GM12878 (cell line): ENCODE data around the gene VEZF1. TPM values are rescaled to one million over a fixed set of nuclear protein-coding genes. Genes with fewer than 3 reads are reported as not detected.

Experiments
- ASH2L ChIP-seq: fragments of 300-600, 200-600 bp; sonication (generic); IDR thresholded peaks from 2 replicates; pipeline ENCODE4 v1.6.1; 2017; ENCODE audit warnings: low read depth, mild to moderate bottlenecking, borderline replicate concordance
- CBFB ChIP-seq: IDR thresholded peaks from 2 replicates; pipeline ENCODE4 v1.6.1; 2016; ENCODE audit warnings: antibody characterized with exemption, low read depth
- CEBPB ChIP-seq, 2 experiments: fragments of 150-350 bp in 1 of 2; IDR thresholded peaks; 2 replicates each; pipeline ENCODE4 v1.6.1; 2012 to 2014; ENCODE audit warnings: low read depth in 2 of 2, low read length in 2 of 2, borderline replicate concordance in 1 of 2, inconsistent platforms in 1 of 2
- CREB1 ChIP-seq: IDR thresholded peaks from 2 replicates; pipeline ENCODE4 v1.6.1; 2012; ENCODE audit warnings: low read depth, mild to moderate bottlenecking, inconsistent platforms
- E2F4 ChIP-seq: IDR thresholded peaks from 2 replicates; pipeline ENCODE4 v1.6.1; 2012; ENCODE audit warnings: low read depth, low read length, improper control_type of control experiment
- EGR1 ChIP-seq, 2 experiments: IDR thresholded peaks; 1 replicate in 1 of 2; 2 replicates in 1 of 2; pipeline ENCODE4 v1.6.1; 2011 to 2012; ENCODE audit warnings: low read depth in 2 of 2, low read length in 2 of 2, borderline replicate concordance in 1 of 2, mild to moderate bottlenecking in 1 of 2, moderate library complexity in 1 of 2
- ESRRA ChIP-seq: IDR thresholded peaks from 2 replicates; pipeline ENCODE4 v1.6.1; 2012; ENCODE audit warnings: mild to moderate bottlenecking, low read length, improper control_type of control experiment
- ETV6 ChIP-seq, 2 experiments: fragments of 450-650 bp in 1 of 2; IDR thresholded peaks in 1 of 2; conservative IDR thresholded peaks in 1 of 2; 2 replicates each; pipeline ENCODE4 v1.6.1; 2014; ENCODE audit warnings: antibody characterized with exemption in 1 of 2, borderline replicate concordance in 1 of 2, low read depth in 1 of 2, mild to moderate bottlenecking in 1 of 2, moderate library complexity in 1 of 2
- JUNB ChIP-seq: IDR thresholded peaks from 2 replicates; pipeline ENCODE4 v1.6.1; 2016; ENCODE audit warnings: antibody characterized with exemption, mild to moderate bottlenecking
- LARP7 ChIP-seq: fragments of 450-650 bp; IDR thresholded peaks from 2 replicates; pipeline ENCODE4 v1.6.1; 2017; ENCODE audit warnings: mild to moderate bottlenecking
- MTA3 ChIP-seq: IDR thresholded peaks from 2 replicates; pipeline ENCODE4 v1.6.1; 2012; ENCODE audit warnings: low read length, inconsistent platforms, borderline replicate concordance
- MYB ChIP-seq: fragments of 150-350 bp; IDR thresholded peaks from 2 replicates; pipeline ENCODE4 v1.6.1; 2014; ENCODE audit warnings: mild to moderate bottlenecking, low read depth, low read length, borderline replicate concordance
- POLR2AphosphoS5 ChIP-seq: IDR thresholded peaks from 2 replicates; pipeline ENCODE4 v1.6.1; 2011; ENCODE audit warnings: mild to moderate bottlenecking, low read length, inconsistent platforms
- RUNX3 ChIP-seq: IDR thresholded peaks from 2 replicates; pipeline ENCODE4 v1.6.1; 2012; ENCODE audit warnings: low read length, inconsistent platforms
- SIN3A ChIP-seq: IDR thresholded peaks from 2 replicates; pipeline ENCODE4 v1.6.1; 2012; ENCODE audit warnings: low read depth, low read length, improper control_type of control experiment
- SIX5 ChIP-seq: IDR thresholded peaks from 2 replicates; pipeline ENCODE4 v1.6.1; 2011; ENCODE audit warnings: mild to moderate bottlenecking, low read depth, low read length, moderate library complexity; ENCODE audit not compliant: severe bottlenecking
- SREBF1 ChIP-seq: IDR thresholded peaks from 2 replicates; pipeline ENCODE4 v1.6.1; 2012; ENCODE audit warnings: mild to moderate bottlenecking, low read length
- STAT3 ChIP-seq: IDR thresholded peaks from 2 replicates; pipeline ENCODE4 v1.6.1; 2011; ENCODE audit warnings: low read depth, low read length, improper control_type of control experiment
- TCF12 ChIP-seq: IDR thresholded peaks from 2 replicates; pipeline ENCODE4 v1.6.1; 2011; ENCODE audit warnings: low read depth, mild to moderate bottlenecking, low read length
- ZNF217 ChIP-seq: fragments of 450-650 bp; IDR thresholded peaks from 2 replicates; pipeline ENCODE4 v1.6.1; 2017; ENCODE audit warnings: antibody characterized with exemption, mild to moderate bottlenecking
- ZNF384 ChIP-seq: IDR thresholded peaks from 2 replicates; pipeline ENCODE4 v1.6.1; 2012; ENCODE audit warnings: low read depth, mild to moderate bottlenecking, low read length, improper control_type of control experiment, borderline replicate concordance
- ZNF622 ChIP-seq: fragments of 450-650 bp; IDR thresholded peaks from 2 replicates; pipeline ENCODE4 v1.6.1; 2017; ENCODE audit warnings: mild to moderate bottlenecking, inconsistent platforms
- ZSCAN29 ChIP-seq: fragments of 450-650 bp; IDR thresholded peaks from 2 replicates; pipeline ENCODE4 v1.6.1; 2017; ENCODE audit warnings: mild to moderate bottlenecking, moderate library complexity
- polyA plus RNA-seq, 11 experiments: library from polyadenylated mRNA; depleted of rRNA in 4 of 11; unstranded in 6 of 11; stranded (reverse) in 5 of 11; fragments of >200 nt; fragmentation: Nextera tagmentation in 4 of 11; fragmentation: Illumina TruSeq in 1 of 11; extraction: Ambion mirVana in 4 of 11; extraction: Trizol in 1 of 11; gene quantifications; 1 replicate in 1 of 11; 2 replicates in 10 of 11; pipeline versions ENCODE4 v1.2.1 to v1.2.3, GENCODE V29; 2011 to 2016; ENCODE audit warnings: inconsistent platforms in 2 of 11, missing spikeins in 2 of 11, low read depth in 1 of 11
- total RNA-seq, 4 experiments: library from RNA; depleted of rRNA in 3 of 4; stranded (reverse); fragments of >200 nt in 3 of 4; fragmentation: Illumina TruSeq in 1 of 4; extraction: Trizol in 1 of 4; gene quantifications; 2 replicates each; pipeline versions ENCODE4 v1.2.1 to v1.2.3, GENCODE V29; 2013 to 2021
- TF ChIP-seq, protein P1 (sequence below): fragments of 450-650 bp; IDR thresholded peaks from 2 replicates; pipeline ENCODE4 v1.6.1; 2017; ENCODE audit warnings: mild to moderate bottlenecking
- TF ChIP-seq, protein P2 (sequence below): IDR thresholded peaks from 2 replicates; pipeline ENCODE4 v1.6.1; 2011; ENCODE audit warnings: mild to moderate bottlenecking, low read depth, low read length, moderate library complexity; ENCODE audit not compliant: insufficient replicate concordance
- TF ChIP-seq, protein P3 (sequence below): fragments of 450-650 bp; IDR thresholded peaks from 2 replicates; pipeline ENCODE4 v1.6.1; 2017; ENCODE audit warnings: mild to moderate bottlenecking, low read depth, inconsistent platforms; ENCODE audit not compliant: poor library complexity, severe bottlenecking

The VEZF1 gene
- total and polyA plus RNA-seq, 10 of the 15 experiments (the other 5 are each of a cell fraction or from before 2014, with no cell fraction given) = 9.5 to 28.2 (median 20.3) TPM

GRCh38 chr17:58005031-58005727 lies 17.1 kb upstream of the VEZF1 start (continued):
- TF ChIP-seq RUNX3 (0 out of 2 replicates have a peak, but pooled peaks have one; percentile 11), ZSCAN29 (no peak), ETV6 (conservative IDR thresholded peaks at IDR 0.05 in 1 of 2, IDR thresholded peaks at IDR 0.05 in 1 of 2; ENCODE audit: borderline replicate concordance in 1 of 2, low read depth in 1 of 2) (no peak), ZNF217 (no peak), ASH2L (no peak), STAT3 (no peak), MYB (no peak), MTA3 (no peak), TCF12 (no peak), E2F4 (no peak), ESRRA (no peak), CREB1 (no peak), LARP7 (no peak), EGR1 (IDR thresholded peaks at IDR 0.05; ENCODE audit: borderline replicate concordance in 1 of 2, low read depth in 2 of 2, low read length in 2 of 2) (no peak), CEBPB (IDR thresholded peaks at IDR 0.05; ENCODE audit: borderline replicate concordance in 1 of 2, low read depth in 2 of 2, low read length in 2 of 2) (no peak), ZNF384 (no peak), SIX5 (no peak), POLR2AphosphoS5 (peak; percentile 76), SIN3A (no peak), SREBF1 (no peak), JUNB (no peak), ZNF622 (no peak), CBFB (no peak)
- TF ChIP-seq, protein P1, sequence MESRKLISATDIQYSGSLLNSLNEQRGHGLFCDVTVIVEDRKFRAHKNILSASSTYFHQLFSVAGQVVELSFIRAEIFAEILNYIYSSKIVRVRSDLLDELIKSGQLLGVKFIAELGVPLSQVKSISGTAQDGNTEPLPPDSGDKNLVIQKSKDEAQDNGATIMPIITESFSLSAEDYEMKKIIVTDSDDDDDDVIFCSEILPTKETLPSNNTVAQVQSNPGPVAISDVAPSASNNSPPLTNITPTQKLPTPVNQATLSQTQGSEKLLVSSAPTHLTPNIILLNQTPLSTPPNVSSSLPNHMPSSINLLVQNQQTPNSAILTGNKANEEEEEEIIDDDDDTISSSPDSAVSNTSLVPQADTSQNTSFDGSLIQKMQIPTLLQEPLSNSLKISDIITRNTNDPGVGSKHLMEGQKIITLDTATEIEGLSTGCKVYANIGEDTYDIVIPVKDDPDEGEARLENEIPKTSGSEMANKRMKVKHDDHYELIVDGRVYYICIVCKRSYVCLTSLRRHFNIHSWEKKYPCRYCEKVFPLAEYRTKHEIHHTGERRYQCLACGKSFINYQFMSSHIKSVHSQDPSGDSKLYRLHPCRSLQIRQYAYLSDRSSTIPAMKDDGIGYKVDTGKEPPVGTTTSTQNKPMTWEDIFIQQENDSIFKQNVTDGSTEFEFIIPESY = no peak
- TF ChIP-seq, protein P2, sequence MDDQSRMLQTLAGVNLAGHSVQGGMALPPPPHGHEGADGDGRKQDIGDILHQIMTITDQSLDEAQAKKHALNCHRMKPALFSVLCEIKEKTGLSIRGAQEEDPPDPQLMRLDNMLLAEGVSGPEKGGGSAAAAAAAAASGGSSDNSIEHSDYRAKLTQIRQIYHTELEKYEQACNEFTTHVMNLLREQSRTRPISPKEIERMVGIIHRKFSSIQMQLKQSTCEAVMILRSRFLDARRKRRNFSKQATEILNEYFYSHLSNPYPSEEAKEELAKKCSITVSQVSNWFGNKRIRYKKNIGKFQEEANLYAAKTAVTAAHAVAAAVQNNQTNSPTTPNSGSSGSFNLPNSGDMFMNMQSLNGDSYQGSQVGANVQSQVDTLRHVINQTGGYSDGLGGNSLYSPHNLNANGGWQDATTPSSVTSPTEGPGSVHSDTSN = no peak
- TF ChIP-seq, protein P3, sequence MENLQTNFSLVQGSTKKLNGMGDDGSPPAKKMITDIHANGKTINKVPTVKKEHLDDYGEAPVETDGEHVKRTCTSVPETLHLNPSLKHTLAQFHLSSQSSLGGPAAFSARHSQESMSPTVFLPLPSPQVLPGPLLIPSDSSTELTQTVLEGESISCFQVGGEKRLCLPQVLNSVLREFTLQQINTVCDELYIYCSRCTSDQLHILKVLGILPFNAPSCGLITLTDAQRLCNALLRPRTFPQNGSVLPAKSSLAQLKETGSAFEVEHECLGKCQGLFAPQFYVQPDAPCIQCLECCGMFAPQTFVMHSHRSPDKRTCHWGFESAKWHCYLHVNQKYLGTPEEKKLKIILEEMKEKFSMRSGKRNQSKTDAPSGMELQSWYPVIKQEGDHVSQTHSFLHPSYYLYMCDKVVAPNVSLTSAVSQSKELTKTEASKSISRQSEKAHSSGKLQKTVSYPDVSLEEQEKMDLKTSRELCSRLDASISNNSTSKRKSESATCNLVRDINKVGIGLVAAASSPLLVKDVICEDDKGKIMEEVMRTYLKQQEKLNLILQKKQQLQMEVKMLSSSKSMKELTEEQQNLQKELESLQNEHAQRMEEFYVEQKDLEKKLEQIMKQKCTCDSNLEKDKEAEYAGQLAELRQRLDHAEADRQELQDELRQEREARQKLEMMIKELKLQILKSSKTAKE = no peak
